ENCODE data around the gene STPG1. TPM values are rescaled to one million over a fixed set of nuclear protein-coding genes. Genes with fewer than 3 reads are reported as not detected.

STPG1 gene
- total RNA-seq, 1 experiment from 2014 or later: 12.8 TPM

GRCh38 chr1:24441996-24442668 is 28.6 kb upstream of the STPG1 start:
- POLR2A ChIA-PET: no interaction called here
- H3K9me3 Mint-ChIP-seq: no peaks in the 10 kb centered on the region
- CTCF ChIA-PET: interaction anchor here (1.6 kb wide), 1 partner anchor 27 kb away, joined by 7 read pairs; the partner anchor contains the start of gene NIPAL3
- TF ChIP-seq TCF7 (CRISPR knock-in tag; IDR thresholded peaks at IDR 0.05; ENCODE audit: low read depth) (no peak), MXD4 (CRISPR knock-in tag; IDR thresholded peaks at IDR 0.05; ENCODE audit: borderline replicate concordance) (no peak), SP1 (CRISPR knock-in tag; conservative IDR thresholded peaks at IDR 0.05) (no peak), TP53 (CRISPR knock-in tag; IDR thresholded peaks at IDR 0.05) (no peak), TEAD4 (CRISPR knock-in tag; IDR thresholded peaks at IDR 0.05) (no peak), ZNF423 (CRISPR knock-in tag; IDR thresholded peaks at IDR 0.05) (no peak), ELF4 (CRISPR knock-in tag; IDR thresholded peaks at IDR 0.05; ENCODE audit: low read depth) (no peak), ZBTB21 (CRISPR knock-in tag; IDR thresholded peaks at IDR 0.05; ENCODE audit: borderline replicate concordance) (no peak), ATF1 (CRISPR knock-in tag; IDR thresholded peaks at IDR 0.05) (no peak), ZBTB43 (CRISPR knock-in tag; IDR thresholded peaks at IDR 0.05) (no peak), NFYB (CRISPR knock-in tag; conservative IDR thresholded peaks at IDR 0.05; ENCODE audit: low read depth) (no peak), OVOL2 (CRISPR knock-in tag; IDR thresholded peaks at IDR 0.05; ENCODE audit: borderline replicate concordance) (no peak), E2F1 (CRISPR knock-in tag; IDR thresholded peaks at IDR 0.05) (no peak), ZMAT4 (CRISPR knock-in tag; IDR thresholded peaks at IDR 0.05) (no peak)
- H3K36me3 Mint-ChIP-seq: peaks cover 7% of the 10 kb centered on the region; the same call in 1 of the 2 replicates
- DNase-seq (ENCODE audit: low spot score) (no peak), ATAC-seq (no peak)
- H3K4me1 Mint-ChIP-seq: peaks cover 14% of the 10 kb centered on the region
- no peaks in the 10 kb centered on the region for H3K27me3 Mint-ChIP-seq (ENCODE audit: low read depth)
- H3K4me3 Mint-ChIP-seq: no peak overlapping the region
- H3K27ac Mint-ChIP-seq: no peak overlapping the region

- H3K36me3 Mint-ChIP-seq: peaks cover 3% of the 10 kb centered on the region; the same call in 1 of the 2 replicates
- H3K9me3 Mint-ChIP-seq: no peaks in the 10 kb centered on the region
- POLR2A ChIA-PET: no interaction called here
- H3K27ac Mint-ChIP-seq: peak overlapping the region; percentile 75; the same call in 1 of the 2 replicates
- no peak for ATAC-seq
- no peaks in the 10 kb centered on the region for H3K27me3 Mint-ChIP-seq (ENCODE audit: low read depth)
- DNase-seq (ENCODE audit: low spot score): no peak
- H3K4me3 Mint-ChIP-seq: no peak overlapping the region
- TF ChIP-seq ZSCAN18 (CRISPR knock-in tag; IDR thresholded peaks at IDR 0.05): no peak
- no peak for TF ChIP-seq NR3C1 (CRISPR knock-in tag; conservative IDR thresholded peaks at IDR 0.05; ENCODE audit: low read depth)
- CTCF ChIA-PET: interaction anchor here (1.6 kb wide), 1 partner anchor 26 kb away, joined by 7 read pairs; the partner anchor contains the start of gene NIPAL3
- H3K4me1 Mint-ChIP-seq: peaks cover 14% of the 10 kb centered on the region
Observed at GRCh38 chr1:24441480-24441879, 27.9 kb upstream of the STPG1 start.

GRCh38 chr1:24440436-24440835 is 26.9 kb upstream of the STPG1 start:
- ChIA-PET CTCF (no interaction called here), POLR2A (no interaction called here)
- H3K4me1 Mint-ChIP-seq: peaks cover 14% of the 10 kb centered on the region
- H3K4me3 Mint-ChIP-seq: no peak overlapping the region
- H3K36me3 Mint-ChIP-seq: 0 out of 2 replicates have a peak, but pooled peaks cover under 1% of the 10 kb centered on the region
- no peaks in the 10 kb centered on the region for H3K9me3 Mint-ChIP-seq
- peak overlapping the region; percentile 55; the same call in 1 of the 2 replicates for H3K27ac Mint-ChIP-seq
- ATAC-seq (no peak), DNase-seq (ENCODE audit: low spot score) (no peak)
- H3K27me3 Mint-ChIP-seq (ENCODE audit: low read depth): no peaks in the 10 kb centered on the region
- TF ChIP-seq RELA (CRISPR knock-in tag; IDR thresholded peaks at IDR 0.05; ENCODE audit: borderline replicate concordance): no peak
- no peak for TF ChIP-seq AR (CRISPR knock-in tag; IDR thresholded peaks at IDR 0.05)
- TF ChIP-seq CREM (CRISPR knock-in tag; IDR thresholded peaks at IDR 0.05): no peak
- TF ChIP-seq E2F4 (CRISPR knock-in tag; IDR thresholded peaks at IDR 0.05; ENCODE audit: borderline replicate concordance, low read depth): no peak
- no peak for TF ChIP-seq CBFB (CRISPR knock-in tag; IDR thresholded peaks at IDR 0.05; ENCODE audit: low read depth)
- no peak for TF ChIP-seq ZNF121 (CRISPR knock-in tag; IDR thresholded peaks at IDR 0.05)
- TF ChIP-seq ELF4 (CRISPR knock-in tag; IDR thresholded peaks at IDR 0.05; ENCODE audit: low read depth): no peak
- TF ChIP-seq MYBL2 (CRISPR knock-in tag; IDR thresholded peaks at IDR 0.05): no peak
- no peak for TF ChIP-seq JUN (CRISPR knock-in tag; IDR thresholded peaks at IDR 0.05)

Measured in WTC11 (cell line).